Breast epithelium (tissue), 3 donors: Measurements from ENCODE around the gene SIGLEC9.

ENCODE experiments used
- CTCF ChIP-seq, 3 donors: fragments of 450-650 bp; IDR thresholded peaks; one replicate each; pipeline ENCODE4 v1.5.1; 2016 to 2017; ENCODE audit warnings: antibody characterized with exemption in 3 of 3, mild to moderate bottlenecking in 3 of 3, moderate library complexity in 3 of 3
- POLR2A ChIP-seq: fragments of 450-650 bp; IDR thresholded peaks from one replicate; pipeline ENCODE4 v1.6.1; 2016; ENCODE audit warnings: antibody characterized with exemption, mild to moderate bottlenecking, moderate library complexity

GRCh38 chr19:51145916-51146493, 21.3 kb downstream of the SIGLEC9 start:
- TF ChIP-seq POLR2A (no peak), CTCF (IDR thresholded peaks at IDR 0.05) (no peak)
